OCI-LY1 (cell line): ENCODE measurements around the gene CD1B.
"Not testable (repeated sequence)": the region's sequence is repeated elsewhere in the genome, so short reads cannot be mapped to it uniquely, and the experiment has no call there.

Source experiments
- H2AFZ ChIP-seq: fragments of 200-600 bp; sonication (generic), shearing (Covaris generic); 2 replicates; pipeline ENCODE4 v1.6.0; 2014; ENCODE audit warnings: antibody characterized with exemption, mild to moderate bottlenecking, low read length
- H3F3A ChIP-seq: fragments of 200-600 bp; sonication (generic), shearing (Covaris generic); 2 replicates; pipeline ENCODE4 v1.6.0; 2014; ENCODE audit warnings: mild to moderate bottlenecking, antibody characterized with exemption, low read length, moderate library complexity; ENCODE audit not compliant: insufficient read depth
- H3K27ac ChIP-seq: fragments of 200-600 bp; sonication (generic); 2 replicates; pipeline ENCODE4 v1.5.1; 2014; ENCODE audit warnings: low read length, mixed run types, mild to moderate bottlenecking, low read depth; ENCODE audit not compliant: poor library complexity, severe bottlenecking
- H3K27me3 ChIP-seq: fragments of 200-600 bp; sonication (generic); 2 replicates; pipeline ENCODE4 v1.6.0; 2014; ENCODE audit warnings: antibody characterized with exemption, mild to moderate bottlenecking, low read length, moderate library complexity; ENCODE audit not compliant: insufficient read depth
- H3K36me3 ChIP-seq: fragments of 200-600 bp; sonication (generic); 2 replicates; pipeline ENCODE4 v1.6.1; 2014; ENCODE audit warnings: mild to moderate bottlenecking, antibody characterized with exemption, low read length, moderate library complexity, mixed read lengths; ENCODE audit not compliant: insufficient read depth
- H3K4me1 ChIP-seq: fragments of 200-600 bp; sonication (generic); 2 replicates; pipeline ENCODE4 v1.5.1; 2014; ENCODE audit warnings: mild to moderate bottlenecking, low read length, moderate library complexity; ENCODE audit not compliant: insufficient read depth, severe bottlenecking
- H3K4me2 ChIP-seq: fragments of 200-600 bp; sonication (generic), shearing (Covaris generic); 2 replicates; pipeline ENCODE4 v1.6.1; 2014; ENCODE audit warnings: low read length
- H3K4me3 ChIP-seq: fragments of 200-600 bp; sonication (generic); 2 replicates; pipeline ENCODE4 v1.5.1; 2014; ENCODE audit warnings: low read length, low read depth, mild to moderate bottlenecking, mixed read lengths; ENCODE audit not compliant: poor library complexity, severe bottlenecking
- H3K79me2 ChIP-seq: fragments of 200-600 bp; shearing (Covaris generic); 2 replicates; pipeline ENCODE4 v1.6.1; 2016; ENCODE audit warnings: mixed run types, low read length, mixed read lengths; ENCODE audit not compliant: insufficient read depth
- H3K9ac ChIP-seq: fragments of 200-600 bp; sonication (generic), shearing (Covaris generic); 2 replicates; pipeline ENCODE4 v1.6.1; 2014; ENCODE audit warnings: mild to moderate bottlenecking, low read length, mixed read lengths
- H3K9me2 ChIP-seq: fragments of 200-600 bp; sonication (generic), shearing (Covaris generic); 2 replicates; pipeline ENCODE4 v1.6.1; 2014; ENCODE audit warnings: low read depth, mild to moderate bottlenecking, low read length, mixed read lengths
- H3K9me3 ChIP-seq: fragments of 200-600 bp; shearing (Covaris generic); 2 replicates; pipeline ENCODE4 v1.6.1; 2014; ENCODE audit warnings: low read length, mixed read lengths
- H4K20me1 ChIP-seq: fragments of 200-600 bp; sonication (generic), shearing (Covaris generic); 2 replicates; pipeline ENCODE4 v1.6.0; 2016; ENCODE audit warnings: mild to moderate bottlenecking, low read length; ENCODE audit not compliant: insufficient read depth
- EZH2 ChIP-seq: fragments of 200-600 bp; sonication (generic), shearing (Covaris generic); IDR thresholded peaks from 2 replicates; pipeline ENCODE4 v1.8.0; 2017; ENCODE audit warnings: borderline replicate concordance, mixed run types, mild to moderate bottlenecking, antibody characterized with exemption, low read length, moderate library complexity, mixed read lengths
- TF ChIP-seq, protein P1 (sequence below): fragments of 200-600 bp; sonication (generic), shearing (Covaris generic); IDR thresholded peaks from 2 replicates; pipeline ENCODE4 v1.5.1; 2017; ENCODE audit warnings: mild to moderate bottlenecking, antibody characterized with exemption, low read length, moderate library complexity, mixed read lengths

Gene CD1B

DNA sequence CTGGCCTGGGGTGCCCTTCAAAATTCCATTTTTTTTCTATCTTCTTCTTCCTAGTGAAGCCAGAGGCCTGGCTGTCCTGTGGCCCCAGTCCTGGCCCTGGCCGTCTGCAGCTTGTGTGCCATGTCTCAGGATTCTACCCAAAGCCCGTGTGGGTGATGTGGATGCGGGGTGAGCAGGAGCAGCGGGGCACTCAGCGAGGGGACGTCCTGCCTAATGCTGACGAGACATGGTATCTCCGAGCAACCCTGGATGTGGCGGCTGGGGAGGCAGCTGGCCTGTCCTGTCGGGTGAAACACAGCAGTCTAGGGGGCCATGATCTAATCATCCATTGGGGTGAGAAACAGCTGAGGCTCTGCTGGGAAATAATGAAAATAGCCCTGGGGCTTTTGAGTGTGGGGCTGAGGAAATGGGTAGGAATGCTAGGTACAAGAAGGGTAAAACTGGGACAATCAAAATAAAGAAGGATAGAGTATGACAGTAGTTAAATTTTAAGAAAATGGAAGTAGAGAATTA lies 24.5 kb upstream of the CD1B start:
- H3K4me2 ChIP-seq, result no peak overlapping the region
- H3K36me3 ChIP-seq, result no peaks in the 10 kb centered on the region
- no peak overlapping the region for H2AFZ ChIP-seq
- TF ChIP-seq, protein P1, sequence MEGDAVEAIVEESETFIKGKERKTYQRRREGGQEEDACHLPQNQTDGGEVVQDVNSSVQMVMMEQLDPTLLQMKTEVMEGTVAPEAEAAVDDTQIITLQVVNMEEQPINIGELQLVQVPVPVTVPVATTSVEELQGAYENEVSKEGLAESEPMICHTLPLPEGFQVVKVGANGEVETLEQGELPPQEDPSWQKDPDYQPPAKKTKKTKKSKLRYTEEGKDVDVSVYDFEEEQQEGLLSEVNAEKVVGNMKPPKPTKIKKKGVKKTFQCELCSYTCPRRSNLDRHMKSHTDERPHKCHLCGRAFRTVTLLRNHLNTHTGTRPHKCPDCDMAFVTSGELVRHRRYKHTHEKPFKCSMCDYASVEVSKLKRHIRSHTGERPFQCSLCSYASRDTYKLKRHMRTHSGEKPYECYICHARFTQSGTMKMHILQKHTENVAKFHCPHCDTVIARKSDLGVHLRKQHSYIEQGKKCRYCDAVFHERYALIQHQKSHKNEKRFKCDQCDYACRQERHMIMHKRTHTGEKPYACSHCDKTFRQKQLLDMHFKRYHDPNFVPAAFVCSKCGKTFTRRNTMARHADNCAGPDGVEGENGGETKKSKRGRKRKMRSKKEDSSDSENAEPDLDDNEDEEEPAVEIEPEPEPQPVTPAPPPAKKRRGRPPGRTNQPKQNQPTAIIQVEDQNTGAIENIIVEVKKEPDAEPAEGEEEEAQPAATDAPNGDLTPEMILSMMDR, result no peak
- TF ChIP-seq EZH2, result no peak
- no peaks in the 10 kb centered on the region for H3K27me3 ChIP-seq
- no peak overlapping the region for H3K9ac ChIP-seq
- no peaks in the 10 kb centered on the region for H4K20me1 ChIP-seq
- H3K27ac ChIP-seq, result no peak overlapping the region
- H3K9me3 ChIP-seq, result no peaks in the 10 kb centered on the region
- no peaks in the 10 kb centered on the region for H3K4me1 ChIP-seq
- H3K79me2 ChIP-seq, result no peaks in the 10 kb centered on the region
- H3F3A ChIP-seq, result no peaks in the 10 kb centered on the region
- H3K4me3 ChIP-seq, result no peak overlapping the region
- no peaks in the 10 kb centered on the region for H3K9me2 ChIP-seq

GRCh38 chr1:158354255-158354654 lies 22.9 kb upstream of the CD1B start:
- H3K79me2 ChIP-seq, result no peaks in the 10 kb centered on the region
- no peak overlapping the region for H3K4me2 ChIP-seq
- no peaks in the 10 kb centered on the region for H4K20me1 ChIP-seq
- no peaks in the 10 kb centered on the region for H3F3A ChIP-seq
- H3K9ac ChIP-seq, result no peak overlapping the region
- H3K9me3 ChIP-seq, result no peaks in the 10 kb centered on the region
- no peaks in the 10 kb centered on the region for H3K27me3 ChIP-seq
- H3K4me3 ChIP-seq, result no peak overlapping the region
- H3K27ac ChIP-seq, result no peak overlapping the region
- H3K4me1 ChIP-seq, result no peaks in the 10 kb centered on the region
- TF ChIP-seq, protein P1, result no peak
- TF ChIP-seq EZH2, result no peak
- H3K36me3 ChIP-seq, result no peaks in the 10 kb centered on the region
- H3K9me2 ChIP-seq, result no peaks in the 10 kb centered on the region
- no peak overlapping the region for H2AFZ ChIP-seq

DNA sequence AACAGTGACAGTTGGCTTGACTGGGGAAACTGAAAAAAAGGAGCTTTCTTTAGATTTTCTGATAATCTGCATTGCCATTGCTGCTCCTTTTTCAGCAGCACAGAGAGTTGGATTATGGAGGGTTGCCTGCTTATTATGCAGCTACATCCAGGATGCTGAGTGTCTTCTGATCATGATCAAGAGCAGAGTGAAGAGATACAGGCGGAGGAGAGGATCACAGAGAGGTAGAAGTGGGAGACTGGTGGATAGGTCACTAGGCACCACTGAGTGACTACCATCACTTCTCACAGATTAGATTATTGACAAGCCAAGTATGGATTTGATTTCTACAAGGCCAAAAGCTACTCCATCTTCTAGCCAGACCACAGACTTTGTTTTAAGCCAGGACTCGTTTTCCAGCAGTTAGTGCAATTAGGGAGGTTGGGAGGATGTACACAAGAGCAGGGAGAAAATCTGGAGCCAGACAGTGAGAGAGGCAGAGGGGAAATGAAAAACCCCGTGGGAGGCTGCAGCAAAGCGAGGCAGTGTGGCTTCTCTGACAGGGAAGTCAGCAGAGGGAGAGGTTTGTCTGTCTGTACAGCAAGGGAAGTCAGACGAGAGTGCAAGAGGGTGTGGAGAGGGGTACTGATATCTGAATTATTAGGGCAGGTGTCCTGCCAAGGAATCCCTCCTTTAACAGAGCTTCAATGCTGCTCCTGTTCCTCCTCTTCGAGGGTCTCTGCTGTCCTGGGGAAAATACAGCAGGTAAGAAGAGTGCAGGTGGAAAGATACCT lies 22.2 kb upstream of the CD1B start, which contains the start of gene CD1E:
TSS of gene CD1E (plus strand) at position 592 of the 773 bp plus-strand sequence. CDS start at position 687, 95 bp downstream.
- no peaks in the 10 kb centered on the region for H3K9me2 ChIP-seq
- no peak within 1 kb of the TSS for H3K4me2 ChIP-seq
- no peak within 1 kb of the TSS for H3K4me3 ChIP-seq
- H3F3A ChIP-seq, result no peaks in the 10 kb centered on the region
- H3K4me1 ChIP-seq, result no peaks in the 10 kb centered on the region
- H3K79me2 ChIP-seq, result no peaks in the 10 kb centered on the region
- no peaks in the 10 kb centered on the region for H3K27me3 ChIP-seq
- no peak within 1 kb of the TSS for H3K9ac ChIP-seq
- no peak within 1 kb of the TSS for H3K27ac ChIP-seq
- H3K36me3 ChIP-seq, result no peaks in the 10 kb centered on the region
- H3K9me3 ChIP-seq, result no peaks in the 10 kb centered on the region
- H2AFZ ChIP-seq, result no peak within 1 kb of the TSS
- no peaks in the 10 kb centered on the region for H4K20me1 ChIP-seq
- TF ChIP-seq, protein P1, result no peak
- TF ChIP-seq EZH2, result no peak

GRCh38 chr1:158348946-158349345 lies 17.6 kb upstream of the CD1B start:
- H2AFZ ChIP-seq, H3K9me3 ChIP-seq, H3K9me2 ChIP-seq, H3K36me3 ChIP-seq, H3K4me2 ChIP-seq, H3K27me3 ChIP-seq, H3K27ac ChIP-seq, H3K4me3 ChIP-seq, H3F3A ChIP-seq, H3K9ac ChIP-seq, H3K4me1 ChIP-seq, H3K79me2 ChIP-seq, H4K20me1 ChIP-seq: not testable (repeated sequence)

- not testable (repeated sequence) for H3K9me3 ChIP-seq, H3K9me2 ChIP-seq, H3K79me2 ChIP-seq, H3K4me3 ChIP-seq, H2AFZ ChIP-seq, H3K27me3 ChIP-seq, H3K4me1 ChIP-seq, H3K36me3 ChIP-seq, H3K9ac ChIP-seq, H4K20me1 ChIP-seq, H3K27ac ChIP-seq, H3K4me2 ChIP-seq, H3F3A ChIP-seq
Observed at GRCh38 chr1:158336413-158336812, 5.1 kb upstream of the CD1B start.
